Testis (tissue), 3 donors: ENCODE measurements around the gene IL1RL2. TPM values are rescaled to one million over a fixed set of nuclear protein-coding genes. Genes with fewer than 3 reads are reported as not detected.

Experiments used
- DNase-seq: peaks from one replicate; pipeline ENCODE4 v3.0.0-alpha.2; 2019
- H3K27ac ChIP-seq, 2 donors: fragments of 200-600 bp; sonication (generic); one replicate each; pipeline ENCODE4 v1.5.1; 2019
- H3K27me3 ChIP-seq: fragments of 200-600 bp; sonication (generic); one replicate; pipeline ENCODE4 v1.5.1; 2019
- H3K36me3 ChIP-seq: fragments of 200-600 bp; sonication (generic); one replicate; pipeline ENCODE4 v1.5.1; 2017; ENCODE audit warnings: low read depth; ENCODE audit errors: missing control alignments
- H3K4me1 ChIP-seq: fragments of 200-600 bp; sonication (generic); one replicate; pipeline ENCODE4 v1.5.1; 2019
- H3K4me3 ChIP-seq, 2 donors: fragments of 200-600 bp; sonication (generic); one replicate each; pipeline ENCODE4 v1.5.1; 2017 to 2019
- H3K9me3 ChIP-seq: fragments of 200-600 bp; sonication (generic); one replicate; pipeline ENCODE4 v1.5.1; 2017
- POLR2A ChIP-seq: fragments of 450-650 bp; IDR thresholded peaks from one replicate; pipeline ENCODE4 v1.6.1; 2017; ENCODE audit warnings: antibody characterized with exemption, mild to moderate bottlenecking, moderate library complexity
- WGBS, 2 donors: methylation state at CpG; one replicate each; pipeline ENCODE4 v1.1.5; 2018; 5-methylcytosine and 5-hydroxymethylcytosine counted together
- intact Hi-C: fragments of 100-400 bp; cut with DNase I; formaldehyde crosslinking; loops from one replicate; pipeline ENCODE4 v1.15.1; 2023; ENCODE audit warnings: low total_unique reads
- polyA plus RNA-seq: library from polyadenylated mRNA; stranded (reverse); fragments of 350-450 nt; fragmentation: Illumina TruSeq; extraction: RNeasy Lipid Tissue Mini Kit (QIAGEN cat#74804); gene quantifications from one replicate; pipeline ENCODE4 v1.2.3, GENCODE V29; 2014; ENCODE audit warnings: low read depth, low replicate concordance; ENCODE audit not compliant: insufficient read depth
- total RNA-seq, 2 donors: library from RNA; depleted of rRNA; stranded (reverse); fragments of >200 nt; gene quantifications; one replicate each; pipeline ENCODE4 v1.2.3, GENCODE V29; 2016
- TF ChIP-seq, protein P1 (sequence below), 3 experiments: fragments of 450-650 bp in 2 of 3; fragments of 200-600 bp in 1 of 3; sonication (generic) in 1 of 3; IDR thresholded peaks; one replicate each; pipeline ENCODE4 v1.5.1; 2016 to 2019; ENCODE audit warnings: antibody characterized with exemption in 3 of 3, mild to moderate bottlenecking in 2 of 3, moderate library complexity in 1 of 3

The IL1RL2 gene
- total and polyA plus RNA-seq, 3 donors from 2014 or later = 0.24 to 0.38 (median 0.31) TPM

DNA sequence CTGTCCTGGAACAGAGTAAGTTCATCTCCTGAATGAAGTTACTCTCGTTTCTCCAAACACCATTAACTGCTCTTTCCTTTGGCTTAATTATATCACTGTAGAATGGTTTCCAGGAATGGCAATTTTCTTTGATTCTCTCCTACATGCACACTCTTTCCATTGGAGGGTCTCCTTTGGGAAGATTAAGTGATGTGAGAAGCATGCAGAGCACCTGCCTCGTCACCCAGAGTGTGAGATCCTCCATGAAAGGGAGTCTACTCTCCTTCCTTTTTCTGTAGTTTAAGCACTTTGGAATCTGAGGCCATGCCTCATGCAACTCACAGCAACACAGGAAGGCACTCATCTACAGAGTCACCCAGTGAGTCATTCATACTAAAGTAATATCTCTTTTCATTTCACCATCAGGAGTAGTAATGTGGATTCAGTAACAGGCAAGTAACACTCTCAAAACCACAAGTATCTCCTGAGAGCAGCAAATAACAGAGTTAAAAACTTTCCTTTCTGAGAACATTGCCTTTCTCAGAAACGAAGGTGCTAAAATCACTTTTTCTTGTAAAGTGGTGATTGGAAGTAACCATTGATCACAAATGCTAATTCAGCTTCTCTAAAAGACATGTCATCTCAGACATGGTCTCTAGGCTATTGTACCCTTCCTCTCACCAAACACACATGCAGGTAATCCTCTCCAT lies 71.7 kb downstream of the IL1RL2 start:
- DNase-seq = no peak
- H3K27me3 ChIP-seq = no peaks in the 10 kb centered on the region
- no peaks in the 10 kb centered on the region for H3K4me1 ChIP-seq
- 90 to 91% methylated on average over 3 of the region's 3 CpGs for WGBS, 2 donors
- no peak overlapping the region for H3K27ac ChIP-seq
- H3K4me3 ChIP-seq = no peak overlapping the region
- H3K9me3 ChIP-seq = no peaks in the 10 kb centered on the region
- intact Hi-C loops = no loop called here
- H3K36me3 ChIP-seq = no peaks in the 10 kb centered on the region
- TF ChIP-seq, protein P1, sequence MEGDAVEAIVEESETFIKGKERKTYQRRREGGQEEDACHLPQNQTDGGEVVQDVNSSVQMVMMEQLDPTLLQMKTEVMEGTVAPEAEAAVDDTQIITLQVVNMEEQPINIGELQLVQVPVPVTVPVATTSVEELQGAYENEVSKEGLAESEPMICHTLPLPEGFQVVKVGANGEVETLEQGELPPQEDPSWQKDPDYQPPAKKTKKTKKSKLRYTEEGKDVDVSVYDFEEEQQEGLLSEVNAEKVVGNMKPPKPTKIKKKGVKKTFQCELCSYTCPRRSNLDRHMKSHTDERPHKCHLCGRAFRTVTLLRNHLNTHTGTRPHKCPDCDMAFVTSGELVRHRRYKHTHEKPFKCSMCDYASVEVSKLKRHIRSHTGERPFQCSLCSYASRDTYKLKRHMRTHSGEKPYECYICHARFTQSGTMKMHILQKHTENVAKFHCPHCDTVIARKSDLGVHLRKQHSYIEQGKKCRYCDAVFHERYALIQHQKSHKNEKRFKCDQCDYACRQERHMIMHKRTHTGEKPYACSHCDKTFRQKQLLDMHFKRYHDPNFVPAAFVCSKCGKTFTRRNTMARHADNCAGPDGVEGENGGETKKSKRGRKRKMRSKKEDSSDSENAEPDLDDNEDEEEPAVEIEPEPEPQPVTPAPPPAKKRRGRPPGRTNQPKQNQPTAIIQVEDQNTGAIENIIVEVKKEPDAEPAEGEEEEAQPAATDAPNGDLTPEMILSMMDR (IDR thresholded peaks at IDR 0.05) = no peak
- TF ChIP-seq POLR2A = no peak

DNA sequence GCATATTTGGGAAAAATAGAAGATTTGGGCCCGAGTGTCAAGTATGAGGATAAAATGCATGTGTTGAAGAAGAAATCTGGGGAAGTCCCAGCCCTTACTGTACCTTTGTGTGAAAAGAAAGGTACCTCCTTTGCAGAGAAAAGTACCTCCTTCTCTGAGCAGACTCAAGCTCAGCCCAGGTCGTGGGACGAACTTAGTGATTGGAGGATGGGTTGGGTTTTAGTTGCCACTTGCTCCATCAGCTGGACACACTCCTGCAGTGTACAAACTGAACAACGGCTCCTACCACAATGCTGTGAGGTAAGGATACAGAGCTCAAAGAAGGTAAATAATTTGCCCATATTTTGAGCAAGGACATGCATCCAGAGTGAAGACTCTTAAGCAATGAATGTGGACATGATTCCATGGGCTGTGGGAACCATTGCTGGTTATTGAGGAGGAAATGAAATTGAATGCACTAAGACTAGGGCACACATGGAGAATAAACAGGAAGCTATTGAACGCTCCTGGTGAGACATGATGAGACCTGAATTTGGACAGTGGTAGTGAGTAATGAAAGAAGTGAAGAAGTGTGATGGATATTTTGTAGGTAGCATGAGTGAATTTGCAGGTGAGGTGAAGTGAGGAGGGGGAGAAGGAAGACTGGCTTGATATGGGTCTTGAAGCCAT lies 74.8 kb downstream of the IL1RL2 start:
- Histone ChIP-seq H3K27ac (no peak overlapping the region), H3K36me3 (no peaks in the 10 kb centered on the region), H3K27me3 (no peaks in the 10 kb centered on the region), H3K4me3 (no peak overlapping the region), H3K9me3 (no peaks in the 10 kb centered on the region), H3K4me1 (no peaks in the 10 kb centered on the region)
- intact Hi-C loops = no loop called here
- TF ChIP-seq, protein P1 (IDR thresholded peaks at IDR 0.05) = no peak
- TF ChIP-seq POLR2A = no peak
- WGBS, 2 donors = 79 to 90% methylated on average over 5 of the region's 5 CpGs
- DNase-seq = no peak

DNA sequence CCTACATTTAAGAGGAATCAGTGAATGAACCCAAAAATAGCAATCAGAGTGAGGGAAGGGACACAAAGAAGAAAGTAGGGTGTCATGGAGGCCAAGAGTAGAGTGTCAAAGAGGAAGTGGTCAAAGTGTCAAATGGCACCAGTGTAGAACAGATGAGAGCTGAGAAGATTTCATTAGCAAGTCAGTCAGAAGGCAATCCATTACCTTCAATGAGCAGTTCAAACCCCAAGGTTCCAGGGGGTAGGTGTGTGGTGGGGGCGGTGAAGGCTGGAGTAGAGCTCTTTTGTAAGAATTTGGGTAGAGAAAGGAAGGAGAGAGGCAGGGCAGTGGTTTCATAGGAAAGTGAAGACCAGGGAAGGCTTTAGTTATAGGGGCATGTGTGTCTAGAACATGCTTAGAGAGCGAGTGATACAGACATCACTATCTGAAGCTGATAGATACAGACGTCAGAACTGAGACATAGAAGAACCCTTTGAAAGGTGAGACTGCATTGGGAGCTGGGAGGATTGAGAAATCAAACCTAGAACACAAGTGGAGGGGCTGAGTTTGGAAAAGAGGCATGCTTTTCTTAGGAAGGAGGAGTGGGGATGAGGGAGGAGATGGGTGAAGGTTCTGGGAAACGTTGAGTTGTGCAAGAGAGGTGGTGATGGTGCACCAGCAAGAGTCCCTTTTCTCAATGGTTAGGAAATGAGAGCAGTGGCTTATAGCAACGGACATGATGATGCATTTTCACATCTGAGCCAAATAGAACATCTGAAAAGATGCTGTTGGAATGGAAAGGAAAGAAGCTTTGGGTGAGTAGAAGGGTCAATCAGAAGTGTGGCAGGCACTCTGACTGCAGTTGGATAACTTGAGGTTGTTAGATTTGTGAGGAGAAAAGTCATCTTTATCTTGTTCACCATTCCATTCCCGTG lies 75.7 kb downstream of the IL1RL2 start:
- TF ChIP-seq, protein P1 (IDR thresholded peaks at IDR 0.05) = no peak
- Histone ChIP-seq H3K27ac (no peak overlapping the region), H3K27me3 (no peaks in the 10 kb centered on the region), H3K36me3 (no peaks in the 10 kb centered on the region), H3K4me1 (no peaks in the 10 kb centered on the region), H3K4me3 (no peak overlapping the region), H3K9me3 (no peaks in the 10 kb centered on the region)
- intact Hi-C loops = no loop called here
- WGBS, 2 donors = 70 to 77% methylated on average over 6 of the region's 6 CpGs
- DNase-seq = no peak

DNA sequence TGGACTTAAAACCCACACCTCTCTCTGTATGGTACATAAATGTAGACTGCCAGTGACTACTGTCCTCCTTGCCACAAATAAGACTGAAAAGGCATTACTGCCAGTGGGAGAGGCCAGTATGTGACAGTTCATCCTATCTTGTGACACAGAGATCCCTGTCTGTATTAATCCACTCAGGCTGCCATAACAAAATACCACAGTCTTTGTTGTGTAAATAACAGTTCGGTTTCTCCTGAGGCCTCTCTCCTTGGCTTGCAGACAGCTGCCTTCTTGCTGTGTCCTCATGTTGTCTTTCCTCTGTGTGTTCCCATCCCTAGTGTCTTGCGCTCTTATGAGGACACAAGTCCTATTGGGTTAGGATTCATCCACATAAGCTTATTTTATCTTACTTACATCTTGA lies 78.1 kb downstream of the IL1RL2 start:
- WGBS, 2 donors = 88 to 90% methylated on average over 2 of the region's 2 CpGs
- TF ChIP-seq, protein P1 (IDR thresholded peaks at IDR 0.05) = no peak
- TF ChIP-seq POLR2A = no peak
- no peak overlapping the region for H3K4me3 ChIP-seq
- no peaks in the 10 kb centered on the region for H3K27me3 ChIP-seq
- H3K4me1 ChIP-seq = no peaks in the 10 kb centered on the region
- H3K9me3 ChIP-seq = no peaks in the 10 kb centered on the region
- H3K27ac ChIP-seq = no peak overlapping the region
- no peaks in the 10 kb centered on the region for H3K36me3 ChIP-seq
- intact Hi-C loops = no loop called here
- DNase-seq = no peak
